Measurements from ENCODE around the gene HAAO. TPM values are rescaled to one million over a fixed set of nuclear protein-coding genes. Genes with fewer than 3 reads are reported as not detected.
A peak's percentile ranks its signal among the peaks of the same experiment; 100 is the strongest.

Gene HAAO
- total and polyA plus RNA-seq, 2 of the 13 experiments (the other 11 are each of a cell fraction or from before 2014, with no cell fraction given), result 36.1 to 42.7 TPM

DNA sequence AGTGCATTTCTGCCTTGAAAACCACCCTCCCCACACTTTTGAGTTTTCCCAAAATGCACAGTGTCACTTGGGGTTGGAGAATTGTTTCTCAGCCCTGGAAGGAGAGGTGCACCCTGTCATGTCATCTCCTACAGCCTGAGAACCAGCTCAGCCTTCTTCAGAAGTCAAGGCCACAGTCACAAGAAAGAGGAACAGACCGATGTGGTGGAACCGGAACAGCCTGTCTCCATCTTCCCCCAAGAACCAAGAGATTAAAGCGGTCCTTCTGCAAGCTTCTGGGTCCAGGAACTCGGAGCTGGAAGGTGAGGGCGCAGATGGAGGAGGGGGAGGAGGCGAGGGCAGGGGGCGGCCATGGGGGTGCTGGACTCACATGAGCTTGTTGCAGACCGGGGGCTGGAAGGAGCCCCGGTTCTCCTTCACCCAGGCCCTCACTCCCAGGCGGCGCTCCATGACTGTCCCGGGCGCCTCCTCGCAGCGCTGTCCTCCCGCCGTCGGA, 248 bp downstream of the HAAO start (continued):
- TF ChIP-seq, protein P1, sequence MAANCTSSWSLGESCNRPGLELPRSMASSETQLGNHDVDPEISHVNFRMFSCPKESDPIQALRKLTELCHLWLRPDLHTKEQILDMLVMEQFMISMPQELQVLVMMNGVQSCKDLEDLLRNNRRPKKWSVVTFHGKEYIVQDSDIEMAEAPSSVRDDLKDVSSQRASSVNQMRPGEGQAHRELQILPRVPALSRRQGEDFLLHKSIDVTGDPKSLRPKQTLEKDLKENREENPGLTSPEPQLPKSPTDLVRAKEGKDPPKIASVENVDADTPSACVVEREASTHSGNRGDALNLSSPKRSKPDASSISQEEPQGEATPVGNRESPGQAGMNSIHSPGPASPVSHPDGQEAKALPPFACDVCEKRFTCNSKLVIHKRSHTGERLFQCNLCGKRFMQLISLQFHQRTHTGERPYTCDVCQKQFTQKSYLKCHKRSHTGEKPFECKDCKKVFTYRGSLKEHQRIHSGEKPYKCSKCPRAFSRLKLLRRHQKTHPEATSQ (CRISPR knock-in tag; IDR thresholded peaks at IDR 0.05; ENCODE audit: borderline replicate concordance), result no peak
- TF ChIP-seq RBM22 (optimal IDR thresholded peaks at IDR 0.05; ENCODE audit: low read length) (no peak), HCFC1 (IDR thresholded peaks at IDR 0.05; ENCODE audit: low read depth, low read length) (no peak), ZNF451 (CRISPR knock-in tag; IDR thresholded peaks at IDR 0.05) (no peak), TAF1 (CRISPR knock-in tag; IDR thresholded peaks at IDR 0.05) (no peak), ZNF672 (CRISPR knock-in tag; IDR thresholded peaks at IDR 0.05) (no peak), MYNN (CRISPR knock-in tag; IDR thresholded peaks at IDR 0.05; ENCODE audit: low read depth) (no peak), PAWR (CRISPR knock-in tag; IDR thresholded peaks at IDR 0.05; ENCODE audit: borderline replicate concordance) (0 out of 2 replicates have a peak, but pooled peaks have one; percentile 79), SCMH1 (CRISPR knock-in tag; IDR thresholded peaks at IDR 0.05; ENCODE audit: borderline replicate concordance) (no peak), CBFB (CRISPR knock-in tag; IDR thresholded peaks at IDR 0.05) (no peak), NKX3-1 (CRISPR knock-in tag; IDR thresholded peaks at IDR 0.05) (no peak), ZNF430 (CRISPR knock-in tag; IDR thresholded peaks at IDR 0.05) (no peak), RFXANK (CRISPR knock-in tag; IDR thresholded peaks at IDR 0.05) (no peak), CHD4 (IDR thresholded peaks at IDR 0.05; ENCODE audit: borderline replicate concordance, low read length) (no peak)
- TF ChIP-seq, protein P2, sequence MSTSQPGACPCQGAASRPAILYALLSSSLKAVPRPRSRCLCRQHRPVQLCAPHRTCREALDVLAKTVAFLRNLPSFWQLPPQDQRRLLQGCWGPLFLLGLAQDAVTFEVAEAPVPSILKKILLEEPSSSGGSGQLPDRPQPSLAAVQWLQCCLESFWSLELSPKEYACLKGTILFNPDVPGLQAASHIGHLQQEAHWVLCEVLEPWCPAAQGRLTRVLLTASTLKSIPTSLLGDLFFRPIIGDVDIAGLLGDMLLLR (CRISPR knock-in tag; IDR thresholded peaks at IDR 0.05), result no peak
- TF ChIP-seq, protein P3, sequence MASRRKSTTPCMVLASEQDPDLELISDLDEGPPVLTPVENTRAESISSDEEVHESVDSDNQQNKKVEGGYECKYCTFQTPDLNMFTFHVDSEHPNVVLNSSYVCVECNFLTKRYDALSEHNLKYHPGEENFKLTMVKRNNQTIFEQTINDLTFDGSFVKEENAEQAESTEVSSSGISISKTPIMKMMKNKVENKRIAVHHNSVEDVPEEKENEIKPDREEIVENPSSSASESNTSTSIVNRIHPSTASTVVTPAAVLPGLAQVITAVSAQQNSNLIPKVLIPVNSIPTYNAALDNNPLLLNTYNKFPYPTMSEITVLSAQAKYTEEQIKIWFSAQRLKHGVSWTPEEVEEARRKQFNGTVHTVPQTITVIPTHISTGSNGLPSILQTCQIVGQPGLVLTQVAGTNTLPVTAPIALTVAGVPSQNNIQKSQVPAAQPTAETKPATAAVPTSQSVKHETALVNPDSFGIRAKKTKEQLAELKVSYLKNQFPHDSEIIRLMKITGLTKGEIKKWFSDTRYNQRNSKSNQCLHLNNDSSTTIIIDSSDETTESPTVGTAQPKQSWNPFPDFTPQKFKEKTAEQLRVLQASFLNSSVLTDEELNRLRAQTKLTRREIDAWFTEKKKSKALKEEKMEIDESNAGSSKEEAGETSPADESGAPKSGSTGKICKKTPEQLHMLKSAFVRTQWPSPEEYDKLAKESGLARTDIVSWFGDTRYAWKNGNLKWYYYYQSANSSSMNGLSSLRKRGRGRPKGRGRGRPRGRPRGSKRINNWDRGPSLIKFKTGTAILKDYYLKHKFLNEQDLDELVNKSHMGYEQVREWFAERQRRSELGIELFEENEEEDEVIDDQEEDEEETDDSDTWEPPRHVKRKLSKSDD (CRISPR knock-in tag; IDR thresholded peaks at IDR 0.05; ENCODE audit: low read depth), result no peak
- TF ChIP-seq, protein P4, sequence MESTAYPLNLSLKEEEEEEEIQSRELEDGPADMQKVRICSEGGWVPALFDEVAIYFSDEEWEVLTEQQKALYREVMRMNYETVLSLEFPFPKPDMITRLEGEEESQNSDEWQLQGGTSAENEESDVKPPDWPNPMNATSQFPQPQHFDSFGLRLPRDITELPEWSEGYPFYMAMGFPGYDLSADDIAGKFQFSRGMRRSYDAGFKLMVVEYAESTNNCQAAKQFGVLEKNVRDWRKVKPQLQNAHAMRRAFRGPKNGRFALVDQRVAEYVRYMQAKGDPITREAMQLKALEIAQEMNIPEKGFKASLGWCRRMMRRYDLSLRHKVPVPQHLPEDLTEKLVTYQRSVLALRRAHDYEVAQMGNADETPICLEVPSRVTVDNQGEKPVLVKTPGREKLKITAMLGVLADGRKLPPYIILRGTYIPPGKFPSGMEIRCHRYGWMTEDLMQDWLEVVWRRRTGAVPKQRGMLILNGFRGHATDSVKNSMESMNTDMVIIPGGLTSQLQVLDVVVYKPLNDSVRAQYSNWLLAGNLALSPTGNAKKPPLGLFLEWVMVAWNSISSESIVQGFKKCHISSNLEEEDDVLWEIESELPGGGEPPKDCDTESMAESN (CRISPR knock-in tag; conservative IDR thresholded peaks at IDR 0.05), result no peak
- TF ChIP-seq, protein P5, sequence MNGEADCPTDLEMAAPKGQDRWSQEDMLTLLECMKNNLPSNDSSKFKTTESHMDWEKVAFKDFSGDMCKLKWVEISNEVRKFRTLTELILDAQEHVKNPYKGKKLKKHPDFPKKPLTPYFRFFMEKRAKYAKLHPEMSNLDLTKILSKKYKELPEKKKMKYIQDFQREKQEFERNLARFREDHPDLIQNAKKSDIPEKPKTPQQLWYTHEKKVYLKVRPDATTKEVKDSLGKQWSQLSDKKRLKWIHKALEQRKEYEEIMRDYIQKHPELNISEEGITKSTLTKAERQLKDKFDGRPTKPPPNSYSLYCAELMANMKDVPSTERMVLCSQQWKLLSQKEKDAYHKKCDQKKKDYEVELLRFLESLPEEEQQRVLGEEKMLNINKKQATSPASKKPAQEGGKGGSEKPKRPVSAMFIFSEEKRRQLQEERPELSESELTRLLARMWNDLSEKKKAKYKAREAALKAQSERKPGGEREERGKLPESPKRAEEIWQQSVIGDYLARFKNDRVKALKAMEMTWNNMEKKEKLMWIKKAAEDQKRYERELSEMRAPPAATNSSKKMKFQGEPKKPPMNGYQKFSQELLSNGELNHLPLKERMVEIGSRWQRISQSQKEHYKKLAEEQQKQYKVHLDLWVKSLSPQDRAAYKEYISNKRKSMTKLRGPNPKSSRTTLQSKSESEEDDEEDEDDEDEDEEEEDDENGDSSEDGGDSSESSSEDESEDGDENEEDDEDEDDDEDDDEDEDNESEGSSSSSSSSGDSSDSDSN (CRISPR knock-in tag; IDR thresholded peaks at IDR 0.05), result no peak
- TF ChIP-seq, protein P6, sequence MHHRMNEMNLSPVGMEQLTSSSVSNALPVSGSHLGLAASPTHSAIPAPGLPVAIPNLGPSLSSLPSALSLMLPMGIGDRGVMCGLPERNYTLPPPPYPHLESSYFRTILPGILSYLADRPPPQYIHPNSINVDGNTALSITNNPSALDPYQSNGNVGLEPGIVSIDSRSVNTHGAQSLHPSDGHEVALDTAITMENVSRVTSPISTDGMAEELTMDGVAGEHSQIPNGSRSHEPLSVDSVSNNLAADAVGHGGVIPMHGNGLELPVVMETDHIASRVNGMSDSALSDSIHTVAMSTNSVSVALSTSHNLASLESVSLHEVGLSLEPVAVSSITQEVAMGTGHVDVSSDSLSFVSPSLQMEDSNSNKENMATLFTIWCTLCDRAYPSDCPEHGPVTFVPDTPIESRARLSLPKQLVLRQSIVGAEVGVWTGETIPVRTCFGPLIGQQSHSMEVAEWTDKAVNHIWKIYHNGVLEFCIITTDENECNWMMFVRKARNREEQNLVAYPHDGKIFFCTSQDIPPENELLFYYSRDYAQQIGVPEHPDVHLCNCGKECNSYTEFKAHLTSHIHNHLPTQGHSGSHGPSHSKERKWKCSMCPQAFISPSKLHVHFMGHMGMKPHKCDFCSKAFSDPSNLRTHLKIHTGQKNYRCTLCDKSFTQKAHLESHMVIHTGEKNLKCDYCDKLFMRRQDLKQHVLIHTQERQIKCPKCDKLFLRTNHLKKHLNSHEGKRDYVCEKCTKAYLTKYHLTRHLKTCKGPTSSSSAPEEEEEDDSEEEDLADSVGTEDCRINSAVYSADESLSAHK (CRISPR knock-in tag; IDR thresholded peaks at IDR 0.05; ENCODE audit: borderline replicate concordance), result no peak
